Memory B cell (primary cell): ENCODE results near the gene CD160.
"Not testable (repeated sequence)": the region's sequence is repeated elsewhere in the genome, so short reads cannot be mapped to it uniquely, and the experiment has no call there.

ENCODE experiments used
- ATAC-seq: fragments of 150-1000 bp; cut with Tn5 transposase; 2 replicates; pipeline ENCODE4 v1.10.0; 2021; ENCODE audit warnings: low read depth, mild to moderate bottlenecking, moderate library complexity
- DNase-seq, 2 donors: peaks; one replicate each; pipeline ENCODE4 v3.0.0; 2022; ENCODE audit warnings: low spot score in 2 of 2
- H3K27ac Mint-ChIP-seq: one replicate; pipeline ENCODE4 v1.8.0; 2022; ENCODE audit warnings: mild to moderate bottlenecking, moderate library complexity, mixed read lengths
- H3K27me3 Mint-ChIP-seq: one replicate; pipeline ENCODE4 v1.8.0; 2022; ENCODE audit warnings: mixed read lengths
- H3K36me3 Mint-ChIP-seq: one replicate; pipeline ENCODE4 v1.8.0; 2022; ENCODE audit warnings: mild to moderate bottlenecking, mixed read lengths
- H3K4me1 Mint-ChIP-seq: one replicate; pipeline ENCODE4 v1.8.0; 2022; ENCODE audit warnings: mixed read lengths
- H3K4me3 Mint-ChIP-seq: one replicate; pipeline ENCODE4 v1.8.0; 2022; ENCODE audit warnings: mild to moderate bottlenecking, moderate library complexity, mixed read lengths
- H3K9me3 Mint-ChIP-seq: one replicate; pipeline ENCODE4 v1.8.0; 2022; ENCODE audit warnings: mixed read lengths

Gene CD160, protein sequence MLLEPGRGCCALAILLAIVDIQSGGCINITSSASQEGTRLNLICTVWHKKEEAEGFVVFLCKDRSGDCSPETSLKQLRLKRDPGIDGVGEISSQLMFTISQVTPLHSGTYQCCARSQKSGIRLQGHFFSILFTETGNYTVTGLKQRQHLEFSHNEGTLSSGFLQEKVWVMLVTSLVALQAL

DNA sequence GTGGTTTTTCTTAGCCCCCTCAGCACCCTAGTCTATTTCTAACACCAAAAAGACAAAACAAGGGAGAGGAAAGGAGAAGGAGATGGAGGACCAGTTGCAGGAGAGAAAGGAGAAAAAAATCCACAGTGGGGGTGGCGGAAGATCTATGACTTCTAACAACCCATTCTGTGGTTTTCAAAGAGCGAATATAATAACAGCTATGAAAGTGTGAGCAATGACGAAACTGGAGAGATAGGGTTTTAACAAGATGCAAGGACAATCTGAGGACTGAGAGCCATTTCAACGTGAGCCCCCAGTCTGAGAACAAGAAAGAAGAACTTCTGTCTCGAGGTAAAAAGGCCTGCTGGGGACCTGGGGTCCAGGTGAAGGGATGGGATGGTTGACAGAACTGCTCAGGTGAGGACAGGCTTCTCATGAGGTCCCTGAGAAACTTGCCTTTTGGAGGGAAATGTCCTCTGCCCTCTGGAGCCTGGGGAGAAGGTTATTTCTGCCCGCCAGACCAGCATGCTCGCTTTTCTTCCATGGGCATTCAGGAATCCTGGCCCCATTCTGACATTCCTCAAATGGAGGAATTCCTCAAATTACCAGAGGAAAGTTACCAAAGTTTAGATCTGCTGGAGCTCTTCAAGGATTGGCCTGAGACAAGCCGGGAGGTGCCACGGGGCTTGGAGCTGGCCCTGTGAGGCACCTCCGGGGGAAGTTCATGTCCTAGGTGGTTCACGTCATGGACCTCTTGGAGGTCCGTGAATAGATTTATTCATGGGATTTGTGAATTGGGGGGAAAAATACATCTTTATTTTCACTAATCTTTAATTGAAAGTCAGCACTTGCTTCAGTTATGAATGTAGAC, at the start of gene CD160:
Gene CD160 (plus strand): TSS at position 270 of the 850 bp plus-strand sequence. CDS start 8,829 bp downstream, outside the sequence.
- no peak within 1 kb of the TSS for H3K4me3 Mint-ChIP-seq
- H3K27me3 Mint-ChIP-seq = peaks cover 5% of the 10 kb centered on the region
- H3K36me3 Mint-ChIP-seq = no peaks in the 10 kb centered on the region

DNA sequence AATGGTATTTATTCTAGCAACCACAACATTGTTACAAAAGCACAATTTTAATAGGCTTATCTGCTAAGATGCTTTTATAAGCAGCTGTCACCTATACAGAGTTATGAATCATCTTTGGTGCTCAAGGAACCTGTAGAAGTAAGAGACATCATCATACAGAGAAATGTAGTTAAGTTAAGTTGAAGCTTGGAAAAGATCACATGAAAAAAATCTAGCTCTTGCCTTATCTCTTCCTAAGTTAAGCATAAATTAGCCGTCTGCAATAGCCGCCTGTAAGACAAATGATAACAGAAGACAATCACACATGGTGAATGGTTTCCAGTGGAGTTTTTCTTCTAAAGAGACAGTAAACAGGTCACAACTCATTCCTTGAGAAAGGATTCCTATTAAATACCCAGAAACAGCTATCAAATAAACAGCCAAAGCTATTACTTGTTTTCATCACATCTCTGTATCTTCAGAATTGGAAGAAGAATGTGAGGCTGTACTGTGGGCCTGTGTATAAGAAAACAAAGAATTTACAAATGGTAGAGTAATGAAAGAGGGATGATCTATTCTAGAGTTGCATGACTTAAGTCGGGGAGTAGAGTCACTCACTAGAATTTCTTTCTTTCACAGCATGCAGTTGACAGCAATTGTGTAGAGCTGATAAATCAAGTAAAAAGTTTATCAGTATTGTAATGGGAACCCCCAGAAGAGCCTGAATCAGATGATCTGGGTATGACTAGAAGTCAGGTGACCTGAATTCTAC, 48.1 kb upstream of the CD160 start:
- H3K9me3 Mint-ChIP-seq, H3K4me1 Mint-ChIP-seq, H3K27me3 Mint-ChIP-seq, ATAC-seq, H3K27ac Mint-ChIP-seq, H3K4me3 Mint-ChIP-seq, DNase-seq: not testable (repeated sequence)
- H3K36me3 Mint-ChIP-seq = peaks cover 11% of the 10 kb centered on the region

More for the DNA sequence above, at the start of gene CD160:
- ATAC-seq (no peak), DNase-seq (no peak)
- Mint-ChIP-seq H3K4me1 (peaks cover 4% of the 10 kb centered on the region), H3K9me3 (no peaks in the 10 kb centered on the region), H3K27ac (no peak within 1 kb of the TSS)

DNA sequence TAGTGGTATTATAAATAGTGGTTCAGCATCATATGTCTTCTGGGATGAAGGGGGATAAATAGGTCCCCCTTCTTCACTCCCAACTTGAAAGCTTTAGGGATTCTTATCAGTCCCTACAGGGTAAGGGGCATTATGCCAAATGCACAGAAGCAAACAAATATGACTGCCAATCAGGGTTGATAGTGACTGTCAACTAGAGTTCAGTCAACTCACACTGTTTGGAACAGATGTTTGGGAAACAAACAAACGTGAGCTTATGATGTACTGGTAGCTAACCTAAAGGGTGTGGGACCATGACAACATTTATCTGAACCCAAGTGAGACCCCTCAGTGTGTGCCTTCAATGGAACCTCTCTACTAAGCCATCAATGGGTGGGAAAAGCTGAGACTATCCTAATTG, 46.1 kb upstream of the CD160 start:
- not testable (repeated sequence) for ATAC-seq, H3K9me3 Mint-ChIP-seq, H3K4me3 Mint-ChIP-seq, H3K27me3 Mint-ChIP-seq, H3K27ac Mint-ChIP-seq, H3K4me1 Mint-ChIP-seq, H3K36me3 Mint-ChIP-seq, DNase-seq

DNA sequence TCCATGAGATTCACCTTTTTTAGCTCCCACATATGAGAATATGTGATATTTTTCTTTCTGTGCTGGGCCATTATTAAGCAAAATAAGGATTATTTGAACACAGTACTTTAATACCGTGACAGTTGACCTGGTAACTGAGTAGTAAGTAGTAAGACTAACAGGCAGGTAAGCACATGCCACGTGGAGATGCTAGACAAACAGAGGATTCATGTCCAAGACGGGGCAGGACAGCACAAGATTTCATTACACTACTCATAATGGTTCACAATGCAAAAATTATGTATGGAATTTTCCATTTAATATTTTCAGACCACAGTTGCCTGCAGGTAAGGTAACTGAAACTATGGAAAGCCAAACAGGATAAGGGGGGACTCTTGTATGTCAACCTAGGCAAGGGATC, 34.4 kb upstream of the CD160 start:
- not testable (repeated sequence) for ATAC-seq, H3K27me3 Mint-ChIP-seq, H3K27ac Mint-ChIP-seq, H3K9me3 Mint-ChIP-seq, DNase-seq, H3K4me1 Mint-ChIP-seq, H3K4me3 Mint-ChIP-seq, H3K36me3 Mint-ChIP-seq

DNA sequence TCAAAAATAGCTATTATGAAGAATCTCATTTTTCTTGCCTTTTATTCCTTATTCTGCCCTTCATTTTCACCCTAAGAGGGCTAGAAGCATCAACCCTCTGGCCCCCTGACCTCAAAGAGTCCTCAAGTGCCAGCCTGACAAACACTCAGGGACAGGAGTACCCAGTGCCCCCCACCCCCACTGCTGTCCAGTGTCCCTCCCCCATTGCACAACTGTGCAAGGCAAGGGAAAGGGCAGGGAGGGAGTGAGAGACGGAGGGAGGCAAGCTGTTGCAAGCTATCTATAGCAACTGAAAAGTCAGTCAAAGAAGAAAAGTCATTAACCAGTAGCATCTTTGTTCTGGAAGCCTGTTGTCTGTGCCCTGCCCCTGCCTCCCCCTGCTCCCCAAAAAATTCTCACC, 33.2 kb upstream of the CD160 start:
- H3K4me1 Mint-ChIP-seq = peaks cover 12% of the 10 kb centered on the region
- H3K27me3 Mint-ChIP-seq = not testable (repeated sequence)

DNA sequence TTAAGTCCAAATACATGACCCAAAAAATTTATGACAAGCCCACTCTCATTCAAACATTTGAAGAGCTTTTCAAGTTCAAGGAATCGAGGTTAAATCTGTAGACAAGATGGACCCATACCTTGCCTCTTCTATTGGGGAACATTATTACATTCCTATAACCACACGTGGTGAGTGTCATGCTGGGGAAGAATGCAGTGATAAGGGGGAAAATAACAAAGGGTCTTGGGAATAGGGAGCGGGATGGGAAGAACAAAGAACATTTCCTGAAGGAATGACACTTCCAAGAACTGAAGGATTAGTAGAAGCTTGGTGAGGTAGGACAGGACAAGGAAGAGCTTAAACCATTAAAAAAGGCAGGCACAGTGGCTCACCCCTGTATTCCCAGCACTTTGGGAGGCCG, 31.0 kb upstream of the CD160 start:
- Mint-ChIP-seq H3K4me1 (peaks cover 12% of the 10 kb centered on the region), H3K4me3 (no peak overlapping the region), H3K9me3 (no peaks in the 10 kb centered on the region), H3K27me3 (no peaks in the 10 kb centered on the region), H3K36me3 (peaks cover 1% of the 10 kb centered on the region), H3K27ac (no peak overlapping the region)
- DNase-seq = no peak
- no peak for ATAC-seq

More for the DNA sequence above, 33.2 kb upstream of the CD160 start:
- not testable (repeated sequence) for H3K9me3 Mint-ChIP-seq, H3K27ac Mint-ChIP-seq, ATAC-seq, H3K36me3 Mint-ChIP-seq, H3K4me3 Mint-ChIP-seq, DNase-seq

DNA sequence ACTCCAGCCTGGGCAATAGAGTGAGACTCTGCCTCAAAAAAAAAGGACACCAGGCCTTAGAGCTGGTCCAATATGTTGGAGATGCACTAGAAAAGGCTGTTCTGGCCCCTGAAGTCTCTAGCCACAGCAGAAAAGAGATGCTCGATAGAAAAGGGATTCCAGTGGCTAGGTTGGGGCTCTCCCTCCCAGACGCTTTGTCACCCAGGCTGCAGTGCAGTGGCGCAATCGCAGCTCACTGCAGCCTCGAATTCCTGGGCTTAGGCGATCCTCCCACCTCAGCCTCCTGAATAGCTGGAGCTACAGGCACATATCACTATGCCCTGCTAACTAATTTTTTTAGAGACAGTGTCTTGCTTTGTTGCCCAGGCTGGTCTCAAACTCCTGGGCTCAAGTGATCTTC, 30.4 kb upstream of the CD160 start:
- H3K4me1 Mint-ChIP-seq = peaks cover 12% of the 10 kb centered on the region
- H3K27me3 Mint-ChIP-seq = no peaks in the 10 kb centered on the region
- no peak overlapping the region for H3K4me3 Mint-ChIP-seq
- no peak overlapping the region for H3K27ac Mint-ChIP-seq
- no peak for DNase-seq
- ATAC-seq = no peak
- H3K9me3 Mint-ChIP-seq = no peaks in the 10 kb centered on the region
- peaks cover 1% of the 10 kb centered on the region for H3K36me3 Mint-ChIP-seq

DNA sequence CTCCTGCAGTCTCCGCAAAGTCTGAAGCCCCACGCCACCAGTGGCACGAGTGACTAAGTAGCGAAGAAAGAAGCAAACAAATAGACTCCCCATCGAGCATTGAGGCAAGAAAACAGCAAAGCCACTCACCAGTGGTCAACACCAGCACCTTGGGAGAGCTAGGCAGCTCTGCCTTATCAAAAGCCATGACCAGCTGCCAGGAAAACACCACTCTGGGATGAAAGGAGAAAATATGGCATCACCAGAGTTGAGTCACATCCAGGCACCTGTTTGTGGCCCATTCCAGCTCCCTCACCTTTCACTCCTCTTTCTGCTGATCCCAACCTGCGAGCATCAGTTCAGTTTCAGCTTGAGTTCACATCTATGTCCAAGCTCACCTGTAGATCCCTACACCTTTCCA, 29.4 kb upstream of the CD160 start:
- H3K27ac Mint-ChIP-seq = no peak overlapping the region
- peaks cover 1% of the 10 kb centered on the region for H3K36me3 Mint-ChIP-seq
- ATAC-seq = no peak
- H3K9me3 Mint-ChIP-seq = no peaks in the 10 kb centered on the region
- DNase-seq = no peak
- H3K4me3 Mint-ChIP-seq = no peak overlapping the region
- H3K4me1 Mint-ChIP-seq = peaks cover 12% of the 10 kb centered on the region
- H3K27me3 Mint-ChIP-seq = peaks cover 3% of the 10 kb centered on the region

DNA sequence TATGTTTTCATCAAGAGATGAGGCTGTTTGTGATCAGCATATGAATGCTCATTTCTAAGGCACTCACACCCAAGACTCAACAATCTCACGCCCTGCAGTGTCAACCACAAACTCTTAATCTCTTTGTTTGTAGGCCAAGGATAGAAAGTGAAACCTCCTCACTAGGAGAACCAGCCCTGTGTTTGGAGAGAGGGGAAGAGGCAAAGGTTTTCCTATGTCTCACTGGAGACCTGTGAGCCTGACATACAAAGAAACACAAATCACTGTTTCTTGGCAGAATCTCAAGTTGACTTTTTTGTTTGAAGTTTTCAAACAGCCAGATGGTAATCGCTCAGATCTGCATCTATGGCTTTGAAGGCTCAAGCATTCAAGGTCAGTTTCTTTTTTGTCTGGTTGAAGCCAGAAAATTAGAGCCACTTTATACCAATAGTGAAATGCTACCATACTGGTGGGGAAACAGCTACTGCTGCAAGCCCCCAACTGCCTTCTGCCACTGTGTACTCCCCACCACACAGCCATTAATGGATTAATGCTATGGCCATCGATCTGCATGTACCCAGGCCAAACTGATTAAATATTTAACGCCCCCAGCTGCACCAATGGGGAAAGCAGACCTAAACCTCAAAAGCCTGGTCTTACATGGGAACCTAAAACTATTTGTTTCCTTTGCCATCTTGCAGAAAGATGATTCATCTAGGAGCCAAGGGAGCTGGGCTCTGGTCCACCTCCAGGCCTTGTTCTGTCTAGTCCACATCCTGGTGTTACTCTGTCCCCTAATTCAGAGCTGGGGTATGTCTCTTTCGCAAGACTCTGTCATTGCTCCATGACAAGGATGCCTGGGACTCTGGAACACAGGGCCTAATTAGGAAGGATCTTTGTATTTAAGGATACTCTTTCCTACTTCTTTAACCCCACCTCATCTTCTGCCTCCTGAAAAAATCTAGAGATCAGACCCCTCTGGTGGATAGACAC, 28.4 kb upstream of the CD160 start:
- Mint-ChIP-seq H3K27ac (peak overlapping the region; percentile 32), H3K27me3 (peaks cover 3% of the 10 kb centered on the region), H3K36me3 (peaks cover 1% of the 10 kb centered on the region), H3K4me1 (peaks cover 14% of the 10 kb centered on the region), H3K9me3 (no peaks in the 10 kb centered on the region), H3K4me3 (no peak overlapping the region)
- DNase-seq (no peak), ATAC-seq (peak; percentile 60)

DNA sequence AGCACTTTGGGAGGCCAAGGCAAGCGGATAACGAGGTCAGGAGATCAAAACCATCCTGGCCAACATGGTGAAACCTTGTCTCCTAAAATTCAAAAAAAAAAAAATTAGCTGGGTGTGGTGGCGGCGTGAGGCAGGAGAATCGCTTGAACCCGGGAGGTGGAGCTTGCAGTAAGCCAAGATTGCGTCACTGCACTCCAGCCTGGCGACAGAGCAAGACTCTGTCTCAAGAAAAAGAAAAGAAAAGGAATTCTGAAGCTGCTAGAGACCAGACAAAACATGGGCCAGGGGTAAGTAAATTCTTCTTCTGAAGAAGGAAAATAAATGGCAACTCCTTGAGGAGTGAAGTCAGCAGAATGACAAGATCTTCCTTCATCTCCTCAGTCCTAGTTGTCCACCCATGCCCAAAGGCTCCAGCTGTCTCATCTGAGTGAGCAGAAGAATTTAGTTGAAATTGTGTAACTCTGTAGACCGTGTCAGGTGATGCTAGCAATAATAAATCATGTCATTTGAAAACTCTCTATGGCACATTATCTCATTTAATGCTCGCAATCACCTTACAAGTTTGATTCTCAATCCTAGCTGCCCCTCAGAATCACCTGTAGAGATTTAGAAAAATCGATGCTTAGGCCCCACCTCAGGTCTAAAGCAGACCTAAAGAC, 26.4 kb upstream of the CD160 start:
- Mint-ChIP-seq H3K4me1 (peaks cover 18% of the 10 kb centered on the region), H3K4me3 (no peak overlapping the region), H3K9me3 (no peaks in the 10 kb centered on the region), H3K27me3 (peaks cover 6% of the 10 kb centered on the region), H3K36me3 (no peaks in the 10 kb centered on the region), H3K27ac (no peak overlapping the region)
- ATAC-seq (no peak), DNase-seq (no peak)

DNA sequence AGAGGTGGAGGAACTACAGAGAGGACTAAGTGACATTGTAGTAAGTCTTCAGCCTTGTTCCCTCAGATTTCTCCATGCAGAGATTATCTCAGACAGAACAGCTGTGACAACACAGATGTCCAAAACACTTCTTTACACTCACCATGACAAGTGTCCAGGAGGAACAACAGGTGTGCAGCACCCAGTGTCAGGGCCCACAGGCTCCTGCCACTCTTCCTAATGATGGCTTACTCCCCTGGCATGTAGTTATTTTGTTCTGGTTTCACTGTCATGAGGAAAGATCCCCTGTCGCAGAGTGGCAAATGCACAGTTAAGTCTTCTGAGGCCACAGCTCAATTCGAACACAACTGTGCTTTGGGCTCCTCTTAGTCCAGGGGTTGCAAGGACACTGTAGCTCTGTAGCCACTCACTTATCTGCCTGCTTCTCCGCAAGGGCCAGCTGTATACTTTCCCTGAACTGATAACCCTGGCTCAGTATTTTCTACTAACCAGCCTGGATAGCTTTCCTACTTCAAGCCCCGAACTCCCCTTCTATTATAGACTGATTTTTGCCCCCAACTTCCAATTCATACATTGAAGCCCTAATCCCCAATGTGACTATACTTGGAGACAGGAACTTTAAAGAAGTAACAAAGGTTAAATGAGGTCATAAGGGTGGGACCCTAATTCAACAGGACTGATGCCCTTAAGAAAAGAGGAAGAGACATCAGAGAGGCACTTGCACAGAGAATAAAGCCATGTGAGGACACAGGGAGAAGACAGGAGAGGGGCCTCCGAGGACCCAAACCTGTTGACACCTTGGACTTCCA, 23.3 kb upstream of the CD160 start:
- Mint-ChIP-seq H3K4me1 (peaks cover 6% of the 10 kb centered on the region), H3K36me3 (no peaks in the 10 kb centered on the region), H3K27ac (no peak overlapping the region), H3K27me3 (peaks cover 7% of the 10 kb centered on the region), H3K4me3 (no peak overlapping the region), H3K9me3 (no peaks in the 10 kb centered on the region)
- no peak for ATAC-seq
- no peak for DNase-seq

DNA sequence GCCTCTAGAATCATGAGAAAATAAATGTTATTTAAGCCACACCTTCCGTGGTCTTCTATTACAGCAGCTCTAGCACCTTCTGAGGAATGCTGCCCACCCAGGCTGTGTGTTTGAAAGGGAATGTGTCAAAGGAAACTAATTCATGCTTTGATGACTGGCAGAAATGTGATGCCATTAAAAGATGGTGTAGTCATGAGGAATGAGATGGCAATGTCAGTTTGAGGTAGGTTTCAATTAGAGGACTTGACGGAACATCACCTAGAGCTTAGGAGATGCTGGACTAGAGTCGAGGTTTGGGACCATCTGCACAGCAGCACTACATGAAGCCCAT, 22.7 kb upstream of the CD160 start:
- H3K27me3 Mint-ChIP-seq = peaks cover 7% of the 10 kb centered on the region
- no peak overlapping the region for H3K27ac Mint-ChIP-seq
- H3K9me3 Mint-ChIP-seq = no peaks in the 10 kb centered on the region
- no peaks in the 10 kb centered on the region for H3K36me3 Mint-ChIP-seq
- peaks cover 6% of the 10 kb centered on the region for H3K4me1 Mint-ChIP-seq
- ATAC-seq (no peak), DNase-seq (no peak)
- no peak overlapping the region for H3K4me3 Mint-ChIP-seq
